Fibroblast of mammary gland (primary cell): ENCODE data around the gene CAPN5.
A peak's percentile ranks its signal among the peaks of the same experiment; 100 is the strongest.

Source experiments
- DNase-seq: peaks from one replicate; pipeline ENCODE4 v3.0.0-alpha.2; 2010; ENCODE audit warnings: low read depth
- H3K4me3 ChIP-seq: 2 replicates; pipeline ENCODE4 v1.5.1; 2011; ENCODE audit warnings: low read depth, mild to moderate bottlenecking, low read length, moderate library complexity; ENCODE audit not compliant: control insufficient read depth
- CTCF ChIP-seq: conservative IDR thresholded peaks from 2 replicates; pipeline ENCODE4 v1.5.1; 2011; ENCODE audit warnings: low read depth, low read length, inconsistent platforms; ENCODE audit not compliant: control insufficient read depth, insufficient read depth

CAPN5 gene

DNA sequence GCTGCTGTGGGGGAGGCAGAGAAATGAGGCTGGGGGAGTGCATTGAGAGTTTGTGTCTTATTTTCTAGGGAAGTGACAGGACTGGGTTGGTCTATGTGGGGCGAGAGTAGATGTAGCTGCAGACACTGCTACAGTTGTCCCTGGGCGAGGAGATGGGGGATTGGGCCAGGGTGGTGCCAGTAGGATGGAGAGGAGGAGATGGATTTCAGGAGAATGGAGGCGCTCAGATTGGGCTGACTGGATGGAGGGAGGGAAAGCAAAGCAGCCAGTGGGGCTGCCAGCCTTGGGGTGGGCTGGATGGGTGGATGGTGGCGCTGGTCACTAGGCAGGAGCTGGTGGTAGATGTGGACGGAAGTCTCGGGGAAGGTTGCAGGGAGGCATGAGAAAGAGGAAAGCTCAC is 45.2 kb downstream of the CAPN5 start:
- H3K4me3 ChIP-seq, result no peak overlapping the region
- no peak for DNase-seq
- no peak for TF ChIP-seq CTCF

DNA sequence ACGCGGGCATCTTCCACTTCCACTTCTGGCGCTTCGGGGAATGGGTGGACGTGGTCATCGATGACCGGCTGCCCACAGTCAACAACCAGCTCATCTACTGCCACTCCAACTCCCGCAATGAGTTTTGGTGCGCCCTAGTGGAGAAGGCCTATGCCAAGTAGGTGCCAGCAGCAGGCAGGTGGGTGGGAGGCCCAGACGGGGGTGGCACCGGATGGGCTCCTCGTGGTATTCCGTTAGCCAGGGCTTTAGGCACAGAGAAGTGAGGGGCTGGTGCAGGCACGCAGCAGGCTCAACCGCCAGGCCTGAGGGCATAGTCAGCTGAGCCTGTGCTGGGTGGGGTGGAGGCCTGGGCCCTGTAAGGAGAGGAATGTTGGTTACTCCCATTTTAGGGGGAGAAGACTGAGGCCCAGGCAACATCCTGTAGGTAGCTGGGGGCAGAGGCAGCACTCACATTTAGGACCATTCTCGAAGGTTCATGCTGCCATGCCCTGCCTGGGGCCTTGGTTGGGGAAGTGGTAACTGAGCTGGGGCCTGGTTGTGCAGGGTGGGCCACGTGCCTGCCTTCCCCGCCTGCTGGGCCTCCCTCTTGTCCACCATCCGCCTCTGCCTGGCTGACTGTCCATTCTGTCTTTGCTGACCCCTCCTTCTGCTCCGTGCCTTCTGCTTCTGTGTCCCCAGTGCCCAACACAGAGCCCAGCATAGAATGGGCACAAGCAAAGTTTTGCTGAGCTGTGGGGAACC is 46.0 kb downstream of the CAPN5 start:
- no peak overlapping the region for H3K4me3 ChIP-seq
- no peak for TF ChIP-seq CTCF
- no peak for DNase-seq

DNA sequence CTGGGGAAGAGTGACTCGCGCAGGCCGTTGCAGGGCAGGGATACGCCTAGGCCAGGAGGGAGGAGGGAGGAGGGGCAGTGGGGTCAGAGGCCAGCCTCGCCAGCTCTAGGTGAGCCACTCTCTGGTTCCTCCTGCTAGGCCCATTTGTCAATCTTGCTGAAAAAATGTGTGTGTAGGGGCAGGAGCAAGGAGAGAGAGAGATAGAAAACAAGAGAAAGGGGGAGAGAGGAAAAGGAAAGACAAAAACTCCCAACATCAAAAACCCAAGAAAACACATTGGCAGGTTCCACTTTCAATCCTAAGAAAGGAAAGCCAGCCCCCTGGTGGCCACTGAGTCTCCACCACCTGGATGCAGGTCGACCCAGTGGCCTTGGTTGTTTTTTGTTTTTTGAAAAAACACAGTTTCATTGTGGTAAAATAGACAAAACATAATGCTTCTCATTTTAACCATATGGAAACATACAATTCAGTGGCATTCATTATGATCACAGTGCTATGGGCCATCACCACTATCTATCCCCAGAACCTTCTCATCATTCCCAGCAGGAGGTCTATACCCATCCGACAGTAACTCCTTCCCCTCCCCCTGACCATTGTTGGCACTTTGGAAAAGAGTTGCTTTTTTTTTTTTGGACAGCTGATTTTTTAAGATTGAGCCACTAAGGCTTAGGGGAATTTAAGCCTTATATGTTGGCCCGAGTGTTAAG is 46.8 kb downstream of the CAPN5 start:
- H3K4me3 ChIP-seq, result no peak overlapping the region
- TF ChIP-seq CTCF, result peak; percentile 60
- DNase-seq, result peak; percentile 47

GRCh38 chr11:77114089-77114463 is 47.3 kb downstream of the CAPN5 start:
- no peak overlapping the region for H3K4me3 ChIP-seq
- no peak for DNase-seq
- no peak for TF ChIP-seq CTCF

GRCh38 chr11:77115181-77115611 is 48.4 kb downstream of the CAPN5 start:
- H3K4me3 ChIP-seq, result no peak overlapping the region
- DNase-seq, result no peak
- no peak for TF ChIP-seq CTCF

- TF ChIP-seq CTCF, result no peak
- no peak for DNase-seq
Observed at GRCh38 chr11:77115956-77116355, 49.2 kb downstream of the CAPN5 start.

More at GRCh38 chr11:77115956-77116355, 49.2 kb downstream of the CAPN5 start:
- no peak overlapping the region for H3K4me3 ChIP-seq
